Naive thymus-derived CD4-positive, alpha-beta T cell (primary cell): ENCODE measurements around the gene PHACTR4. TPM values are rescaled to one million over a fixed set of nuclear protein-coding genes. Genes with fewer than 3 reads are reported as not detected.

Source experiments
- ATAC-seq: fragments of 150-1000 bp; cut with Tn5 transposase; 2 replicates; pipeline ENCODE4 v1.10.0; 2021; ENCODE audit warnings: mild to moderate bottlenecking, moderate library complexity
- CTCF ChIA-PET: fragments of 350-600 bp; sonication (Branson Sonifier 250); formaldehyde crosslinking; loops from one replicate; lab custom pipeline; 2021; ENCODE audit warnings: antibody characterized with exemption; lab: Charles Lee
- POLR2A ChIA-PET: fragments of 350-600 bp; sonication (Branson Sonifier 250); formaldehyde crosslinking; loops from one replicate; lab custom pipeline; 2021; ENCODE audit warnings: antibody characterized with exemption, inconsistent platforms; lab: Charles Lee
- DNase-seq, 9 donors: peaks; one replicate each; pipeline versions ENCODE4 v3.0.0 to v3.0.0-alpha.2; 2020 to 2022; ENCODE audit warnings: mixed read lengths in 1 of 9
- H3K27ac ChIP-seq: one replicate; pipeline ENCODE4 v1.7.0; 2013; ENCODE audit warnings: mild to moderate bottlenecking, low read depth, low read length, moderate library complexity
- H3K27me3 ChIP-seq, 2 donors: one replicate each; pipeline ENCODE4 v1.7.0; 2013; ENCODE audit warnings: low read length in 2 of 2, mild to moderate bottlenecking in 2 of 2, moderate library complexity in 2 of 2; ENCODE audit not compliant: control insufficient read depth in 2 of 2, insufficient read depth in 2 of 2
- H3K36me3 ChIP-seq, 3 experiments: 1 replicate in 2 of 3; 2 replicates in 1 of 3; pipeline ENCODE4 v1.7.0; 2013; ENCODE audit warnings: low read length in 3 of 3, mild to moderate bottlenecking in 3 of 3, moderate library complexity in 1 of 3; ENCODE audit not compliant: insufficient read depth in 3 of 3, control insufficient read depth in 2 of 3
- H3K4me1 ChIP-seq, 2 donors: one replicate each; pipeline ENCODE4 v1.7.0; 2013; ENCODE audit warnings: low read length in 2 of 2, mild to moderate bottlenecking in 2 of 2, moderate library complexity in 1 of 2; ENCODE audit not compliant: control insufficient read depth in 2 of 2, insufficient read depth in 2 of 2
- H3K4me3 ChIP-seq: 2 replicates; pipeline ENCODE4 v1.7.0; 2013; ENCODE audit warnings: mild to moderate bottlenecking, low read length
- H3K9me3 ChIP-seq, 3 experiments: 1 replicate in 2 of 3; 2 replicates in 1 of 3; pipeline ENCODE4 v1.7.0; 2013; ENCODE audit warnings: low read length in 3 of 3; ENCODE audit not compliant: control insufficient read depth in 2 of 3
- H3K27ac Mint-ChIP-seq, 9 donors: one replicate each; pipeline ENCODE4 v1.8.0; 2020 to 2022; ENCODE audit warnings: mixed read lengths in 9 of 9, mild to moderate bottlenecking in 8 of 9, moderate library complexity in 5 of 9, inconsistent platforms in 2 of 9
- H3K27me3 Mint-ChIP-seq, 5 donors: one replicate each; pipeline ENCODE4 v1.8.0; 2021 to 2022; ENCODE audit warnings: mixed read lengths in 5 of 5, mild to moderate bottlenecking in 1 of 5
- H3K36me3 Mint-ChIP-seq, 5 donors: one replicate each; pipeline ENCODE4 v1.8.0; 2020 to 2022; ENCODE audit warnings: mixed read lengths in 5 of 5, mild to moderate bottlenecking in 3 of 5, inconsistent platforms in 1 of 5
- H3K4me1 Mint-ChIP-seq, 7 donors: one replicate each; pipeline ENCODE4 v1.8.0; 2020 to 2022; ENCODE audit warnings: mixed read lengths in 7 of 7, mild to moderate bottlenecking in 3 of 7, inconsistent platforms in 1 of 7
- H3K4me3 Mint-ChIP-seq, 10 donors: one replicate each; pipeline ENCODE4 v1.8.0; 2020 to 2022; ENCODE audit warnings: mild to moderate bottlenecking in 10 of 10, mixed read lengths in 10 of 10, moderate library complexity in 6 of 10, inconsistent platforms in 2 of 10
- H3K9me3 Mint-ChIP-seq, 11 donors: one replicate each; pipeline ENCODE4 v1.8.0; 2020 to 2022; ENCODE audit warnings: mixed read lengths in 11 of 11, mild to moderate bottlenecking in 4 of 11, inconsistent platforms in 1 of 11, moderate library complexity in 1 of 11
- intact Hi-C, 2 donors: fragments of 100-400 bp; cut with micrococcal nuclease; formaldehyde crosslinking; loops; one replicate each; pipeline ENCODE4 v1.15.1; 2023
- polyA plus RNA-seq, 2 donors: library from polyadenylated mRNA; unstranded; fragments of 300-500 nt; fragmentation: Illumina TruSeq; gene quantifications; one replicate each; pipeline ENCODE4 v1.2.3, GENCODE V29; 2021
- total RNA-seq, 6 experiments: library from RNA in 5 of 6; stranded (reverse) in 5 of 6; gene quantifications; 1 replicate in 5 of 6; 2 replicates in 1 of 6; pipeline ENCODE4 v1.2.3 and lab custom pipeline; 2021 to 2026

PHACTR4 gene
- total and polyA plus RNA-seq, 7 experiments from 2014 or later = 8.5 to 29.0 (median 23.0) TPM

DNA sequence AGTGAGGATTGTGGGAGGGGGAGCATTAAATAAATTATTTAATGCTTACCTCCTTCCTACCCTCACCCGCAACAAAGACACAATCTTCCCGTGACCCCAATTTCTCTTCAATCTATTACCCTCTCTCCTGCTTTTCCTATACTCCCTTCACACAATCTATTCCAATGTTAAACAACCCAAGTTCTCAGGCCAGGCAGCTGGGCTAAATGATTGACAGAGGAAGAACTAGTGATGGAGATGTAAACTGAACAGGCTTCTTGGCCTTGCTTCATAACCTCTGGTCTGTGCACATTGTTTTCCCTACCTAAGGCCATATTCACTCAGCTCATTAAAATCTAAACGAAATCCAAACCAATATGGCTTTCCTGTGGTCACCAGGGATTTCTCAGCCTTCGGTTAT lies 132.4 kb downstream of the PHACTR4 start:
- no peak overlapping the region for H3K27ac ChIP-seq
- H3K4me1 ChIP-seq = peaks cover 0 to 3% of the 10 kb centered on the region in 2 donors
- no peak for DNase-seq
- peak overlapping the region in 1 of 9 donors; percentile 65 for H3K27ac Mint-ChIP-seq
- ChIA-PET POLR2A (interaction anchor here (0.6 to 1.7 kb wide), 2 partner anchors 80 to 238 kb away, joined by 3 to 6 read pairs; no protein-coding TSS in a partner anchor), CTCF (no interaction called here)
- peaks cover 5 to 20% (median 11%) of the 10 kb centered on the region in 7 donors for H3K4me1 Mint-ChIP-seq
- peaks cover 0 to 3% (median 0%) of the 10 kb centered on the region in 11 donors for H3K9me3 Mint-ChIP-seq
- H3K36me3 ChIP-seq = peaks cover 0 to 7% (median under 1%) of the 10 kb centered on the region in 3 experiments
- intact Hi-C loops = no loop called here
- no peak for ATAC-seq
- H3K36me3 Mint-ChIP-seq = peaks cover 0 to 14% (median 10%) of the 10 kb centered on the region in 5 donors
- H3K27me3 ChIP-seq = no peaks in the 10 kb centered on the region
- no peak overlapping the region for H3K4me3 Mint-ChIP-seq
- peaks cover 0 to 3% (median 0%) of the 10 kb centered on the region in 5 donors for H3K27me3 Mint-ChIP-seq
- no peak overlapping the region for H3K4me3 ChIP-seq
- H3K9me3 ChIP-seq = no peaks in the 10 kb centered on the region

DNA sequence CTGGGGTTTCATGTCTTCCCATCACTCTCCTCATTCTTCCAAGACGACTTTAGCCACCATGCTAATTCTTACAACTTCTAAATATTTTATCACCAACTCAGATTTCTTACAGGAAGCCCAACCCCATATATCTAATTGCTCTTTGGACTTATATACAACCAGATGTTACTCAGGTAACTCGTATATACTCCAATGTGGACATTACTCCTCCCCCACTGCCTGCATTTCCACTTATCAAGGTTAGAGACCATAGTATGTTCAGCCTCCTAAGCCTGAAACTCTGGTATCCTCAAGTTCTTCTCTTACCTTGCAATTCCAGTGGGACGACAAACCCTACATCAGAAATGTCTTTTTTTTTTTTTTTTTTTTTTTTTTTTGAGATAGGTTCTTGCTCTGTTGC lies 133.6 kb downstream of the PHACTR4 start:
- ATAC-seq (no peak), DNase-seq (no peak)
- H3K36me3 Mint-ChIP-seq = peaks cover 0 to 24% (median 8%) of the 10 kb centered on the region in 5 donors
- H3K4me3 Mint-ChIP-seq = peak overlapping the region in 2 of 10 donors; percentile 16
- H3K4me1 Mint-ChIP-seq = peaks cover 6 to 23% (median 16%) of the 10 kb centered on the region in 7 donors
- no peak overlapping the region for H3K27ac ChIP-seq
- H3K27ac Mint-ChIP-seq = peak overlapping the region in 2 of 9 donors; percentile 25 to 68
- H3K36me3 ChIP-seq = peaks cover 0 to 4% (median 0%) of the 10 kb centered on the region in 3 experiments
- H3K9me3 ChIP-seq = no peaks in the 10 kb centered on the region
- peaks cover 0 to 3% (median 0%) of the 10 kb centered on the region in 5 donors for H3K27me3 Mint-ChIP-seq
- CTCF ChIA-PET = no interaction called here
- H3K4me3 ChIP-seq = no peak overlapping the region
- H3K4me1 ChIP-seq = peaks cover 4 to 12% of the 10 kb centered on the region in 2 donors
- POLR2A ChIA-PET = interaction anchor here (0.6 to 0.7 kb wide), 3 partner anchors 11 to 138 kb away, joined by 3 read pairs; no protein-coding TSS in a partner anchor
- H3K27me3 ChIP-seq = no peaks in the 10 kb centered on the region
- intact Hi-C loops = no loop called here
- peaks cover 0 to 3% (median 0%) of the 10 kb centered on the region in 11 donors for H3K9me3 Mint-ChIP-seq

DNA sequence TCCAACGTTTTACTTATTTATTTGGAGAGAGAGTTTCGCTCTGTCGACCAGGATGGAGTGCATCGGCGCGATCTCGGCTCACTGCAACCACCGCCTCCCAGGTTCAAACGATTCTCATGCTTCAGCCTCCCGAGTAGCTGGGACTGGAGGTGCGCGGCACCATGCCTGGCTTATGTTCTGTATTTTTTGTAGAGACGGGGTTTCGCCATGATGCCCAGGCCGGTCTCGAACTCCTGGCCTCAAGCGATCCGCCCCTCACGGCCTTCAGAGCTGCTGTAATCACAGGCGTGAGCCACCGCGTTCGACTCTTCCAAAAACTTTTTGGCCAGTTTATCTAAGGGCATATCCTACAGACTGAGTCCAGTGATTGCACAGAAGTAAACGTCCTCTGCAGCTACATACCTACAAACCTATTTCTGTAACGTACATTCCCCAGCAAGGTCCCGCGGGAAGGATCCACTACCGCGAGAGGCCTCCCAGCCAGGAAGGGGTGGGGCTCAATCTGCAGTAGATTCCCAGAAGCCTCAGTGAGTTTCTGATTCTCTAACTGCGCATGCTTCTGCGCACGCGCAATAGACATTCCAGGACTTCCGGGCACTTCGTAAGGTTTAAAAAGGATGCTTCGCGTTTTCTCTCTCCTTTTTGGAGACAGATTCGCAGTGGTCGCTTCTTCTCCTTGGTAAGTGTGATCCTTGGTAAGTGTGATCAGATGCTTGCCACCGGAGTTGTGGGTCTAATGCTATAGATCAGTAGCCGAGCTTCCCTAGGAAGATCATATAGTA lies 136.1 kb downstream of the PHACTR4 start, which contains the start of gene RCC1:
TSS of gene RCC1 (plus strand) at position 638 of the 782 bp plus-strand sequence. CDS start 23,824 bp downstream, outside the sequence.
- Histone ChIP-seq H3K4me3 (peak within 1 kb of the TSS; percentile 79), H3K27ac (peak within 1 kb of the TSS; percentile 88), H3K4me1 (peaks cover 29 to 36% of the 10 kb centered on the region in 2 donors), H3K27me3 (no peaks in the 10 kb centered on the region), H3K36me3 (peaks cover 18 to 28% (median 21%) of the 10 kb centered on the region in 3 experiments), H3K9me3 (no peaks in the 10 kb centered on the region)
- Mint-ChIP-seq H3K4me3 (peak within 1 kb of the TSS; percentile 94 to 100 (median 99)), H3K9me3 (peaks cover 0 to 3% (median 0%) of the 10 kb centered on the region in 11 donors), H3K4me1 (peaks cover 29 to 48% (median 41%) of the 10 kb centered on the region in 7 donors), H3K27ac (peak within 1 kb of the TSS; percentile 96 to 100 (median 99)), H3K27me3 (peaks cover 0 to 3% (median 0%) of the 10 kb centered on the region in 5 donors), H3K36me3 (peaks cover 0 to 45% (median 24%) of the 10 kb centered on the region in 5 donors)
- CTCF ChIA-PET = interaction anchor here (0.6 to 1.3 kb wide), 2 partner anchors 14 to 257 kb away, joined by 5 to 7 read pairs; no protein-coding TSS in a partner anchor
- DNase-seq (peak; percentile 78 to 98 (median 96)), ATAC-seq (peak; percentile 97)
- intact Hi-C loops = loop anchor here (1.0 to 5.0 kb wide), 22 partner anchors 13 to 677 kb away; partner anchors contain the start of genes EYA3 (in 2 of the 2), GMEB1 (in 2 of the 2), PHACTR4 (in 2 of the 2) and SESN2 (in 2 of the 2)
- POLR2A ChIA-PET = interaction anchor here (0.5 to 6.4 kb wide), 26 partner anchors 11 to 1548 kb away, joined by 3 to 106 read pairs (median 4); partner anchors contain the start of genes GMEB1, MED18, SESN2 and SRSF4

DNA sequence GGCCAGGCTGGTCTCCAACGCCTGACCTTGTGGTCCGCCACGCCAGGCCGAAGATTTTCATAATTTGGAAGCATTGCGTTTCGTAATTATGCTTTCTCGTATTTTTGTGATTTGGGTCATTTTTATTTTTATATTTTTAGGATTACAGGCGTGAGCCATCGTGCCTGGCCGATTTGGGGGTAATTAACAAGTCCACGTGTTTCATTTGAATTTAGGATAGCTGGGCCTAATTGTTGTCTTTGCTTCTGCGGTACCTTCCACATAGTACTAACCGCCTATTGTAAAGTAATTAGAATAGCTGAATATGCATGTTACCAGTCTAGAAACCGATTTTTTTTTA lies 137.3 kb downstream of the PHACTR4 start:
- Histone ChIP-seq H3K4me3 (peak overlapping the region; percentile 79), H3K36me3 (peaks cover 20 to 37% (median 21%) of the 10 kb centered on the region in 3 experiments), H3K27me3 (no peaks in the 10 kb centered on the region), H3K27ac (peak overlapping the region; percentile 88), H3K9me3 (no peaks in the 10 kb centered on the region), H3K4me1 (peaks cover 36 to 42% of the 10 kb centered on the region in 2 donors)
- no peak for DNase-seq
- peak overlapping the region; percentile 96 to 100 (median 99) for H3K27ac Mint-ChIP-seq
- H3K27me3 Mint-ChIP-seq = peaks cover 0 to 3% (median 0%) of the 10 kb centered on the region in 5 donors
- no peak for ATAC-seq
- POLR2A ChIA-PET = interaction anchor here (0.9 to 6.4 kb wide), 12 partner anchors 11 to 1019 kb away, joined by 3 to 106 read pairs (median 5); partner anchors contain the start of genes GMEB1, SESN2, TAF12 and TRNAU1AP
- CTCF ChIA-PET = interaction anchor here (0.5 to 1.6 kb wide), 2 partner anchors 9 to 10 kb away, joined by 3 to 8 read pairs; no protein-coding TSS in a partner anchor
- intact Hi-C loops = loop anchor here (1.0 to 5.0 kb wide), 12 partner anchors 11 to 675 kb away; partner anchors contain the start of genes GMEB1 (in 2 of the 2), EYA3 (in 1 of the 2), PHACTR4 (in 1 of the 2) and PPP1R8 (in 1 of the 2)
- peaks cover 35 to 54% (median 47%) of the 10 kb centered on the region in 7 donors for H3K4me1 Mint-ChIP-seq
- peaks cover 0 to 51% (median 30%) of the 10 kb centered on the region in 5 donors for H3K36me3 Mint-ChIP-seq
- H3K4me3 Mint-ChIP-seq = peak overlapping the region; percentile 94 to 100 (median 99)
- peaks cover 0 to 3% (median 0%) of the 10 kb centered on the region in 11 donors for H3K9me3 Mint-ChIP-seq

DNA sequence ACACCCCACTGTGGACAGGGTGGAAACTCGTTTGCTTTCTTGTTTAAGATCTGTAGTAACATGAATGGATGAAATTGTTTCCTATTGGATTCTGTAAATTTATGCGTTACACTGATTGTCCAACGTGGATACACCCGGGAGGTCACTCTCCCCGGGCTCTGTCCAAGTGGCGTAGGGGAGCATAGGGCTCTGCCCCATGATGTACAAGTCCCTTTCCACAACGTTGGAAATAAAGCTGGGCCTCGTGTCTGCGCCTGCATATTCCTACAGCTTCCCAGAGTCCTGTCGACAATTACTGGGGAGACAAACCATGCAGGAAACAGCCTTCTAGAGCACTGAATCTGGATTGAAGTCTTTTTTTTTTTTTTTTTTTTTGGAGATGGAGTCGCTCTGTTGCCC lies 137.7 kb downstream of the PHACTR4 start:
- peak overlapping the region; percentile 88 for H3K27ac ChIP-seq
- H3K9me3 Mint-ChIP-seq = peaks cover 0 to 3% (median 0%) of the 10 kb centered on the region in 11 donors
- H3K27me3 Mint-ChIP-seq = peaks cover 0 to 3% (median 0%) of the 10 kb centered on the region in 5 donors
- H3K4me1 ChIP-seq = peaks cover 39 to 45% of the 10 kb centered on the region in 2 donors
- ATAC-seq (no peak), DNase-seq (peak in 1 of 9 donors; percentile 36)
- intact Hi-C loops = loop anchor here (5.0 kb wide), 6 partner anchors 100 to 675 kb away; partner anchors contain the start of genes GMEB1 (in 2 of the 2), PHACTR4 (in 1 of the 2), PPP1R8 (in 1 of the 2) and SRSF4 (in 1 of the 2)
- no peaks in the 10 kb centered on the region for H3K27me3 ChIP-seq
- H3K9me3 ChIP-seq = no peaks in the 10 kb centered on the region
- H3K36me3 Mint-ChIP-seq = peaks cover 0 to 54% (median 33%) of the 10 kb centered on the region in 5 donors
- POLR2A ChIA-PET = interaction anchor here (0.9 to 6.4 kb wide), 13 partner anchors 11 to 1019 kb away, joined by 3 to 106 read pairs (median 4); partner anchors contain the start of genes GMEB1, PHACTR4, SESN2 and TAF12
- H3K36me3 ChIP-seq = peaks cover 20 to 40% (median 21%) of the 10 kb centered on the region in 3 experiments
- H3K4me3 Mint-ChIP-seq = peak overlapping the region; percentile 94 to 100 (median 99)
- H3K27ac Mint-ChIP-seq = peak overlapping the region; percentile 96 to 100 (median 99)
- peak overlapping the region; percentile 79 for H3K4me3 ChIP-seq
- CTCF ChIA-PET = interaction anchor here (1.6 kb wide), 1 partner anchor 10 kb away, joined by 8 read pairs; no protein-coding TSS in a partner anchor
- peaks cover 39 to 57% (median 50%) of the 10 kb centered on the region in 7 donors for H3K4me1 Mint-ChIP-seq
